ENCODE results near the gene BAZ2B.
"Not testable (repeated sequence)": the region's sequence is repeated elsewhere in the genome, so short reads cannot be mapped to it uniquely, and the experiment has no call there.

The BAZ2B gene

GRCh38 chr2:159402790-159403189, 213.6 kb downstream of the BAZ2B start:
- Histone ChIP-seq H3K4me1 (ENCODE audit: insufficient read depth, low read length, poor library complexity, severe bottlenecking) (no peaks in the 10 kb centered on the region), H3K9me2 (replicated peaks; ENCODE audit: low read depth, low read length) (no peaks in the 10 kb centered on the region), H3K9ac (ENCODE audit: low read depth, low read length, poor library complexity, severe bottlenecking) (no peak overlapping the region), H4K20me1 (ENCODE audit: insufficient read depth, low read length, poor library complexity, severe bottlenecking) (no peaks in the 10 kb centered on the region), H3K4me3 (ENCODE audit: low read length, poor library complexity, severe bottlenecking) (no peak overlapping the region), H3K36me3 (ENCODE audit: insufficient read depth, low read length) (peaks cover 4% of the 10 kb centered on the region; the same call in 1 of the 2 replicates), H3K27me3 (ENCODE audit: insufficient read depth, low read length, poor library complexity, severe bottlenecking) (no peaks in the 10 kb centered on the region), H3K4me2 (ENCODE audit: low read depth, low read length, poor library complexity, severe bottlenecking) (no peak overlapping the region), H2AFZ (ENCODE audit: low read length) (no peak overlapping the region), H3K9me3 (ENCODE audit: insufficient read depth, low read depth, low read length) (no peaks in the 10 kb centered on the region), H3F3A (ENCODE audit: low read depth) (no peaks in the 10 kb centered on the region), H3K79me2 (ENCODE audit: insufficient read depth, low read length) (no peaks in the 10 kb centered on the region)
- no peak for TF ChIP-seq EZH2phosphoT487 (IDR thresholded peaks at IDR 0.05; ENCODE audit: borderline replicate concordance)
- no peak for TF ChIP-seq CTCF (conservative IDR thresholded peaks at IDR 0.05; ENCODE audit: low read length)

GRCh38 chr2:159402160-159402559, 214.2 kb downstream of the BAZ2B start:
- H3K4me3 ChIP-seq (ENCODE audit: low read length, poor library complexity, severe bottlenecking); H3K9me3 ChIP-seq (ENCODE audit: insufficient read depth, low read depth, low read length); H3K79me2 ChIP-seq (ENCODE audit: insufficient read depth, low read length); H3F3A ChIP-seq (ENCODE audit: low read depth); H3K36me3 ChIP-seq (ENCODE audit: insufficient read depth, low read length); H3K4me1 ChIP-seq (ENCODE audit: insufficient read depth, low read length, poor library complexity, severe bottlenecking); H4K20me1 ChIP-seq (ENCODE audit: insufficient read depth, low read length, poor library complexity, severe bottlenecking); H3K9me2 ChIP-seq (replicated peaks; ENCODE audit: low read depth, low read length); H2AFZ ChIP-seq (ENCODE audit: low read length); H3K4me2 ChIP-seq (ENCODE audit: low read depth, low read length, poor library complexity, severe bottlenecking); H3K27me3 ChIP-seq (ENCODE audit: insufficient read depth, low read length, poor library complexity, severe bottlenecking); H3K9ac ChIP-seq (ENCODE audit: low read depth, low read length, poor library complexity, severe bottlenecking): not testable (repeated sequence)

GRCh38 chr2:159399716-159400415, 216.5 kb downstream of the BAZ2B start:
- H3K36me3 ChIP-seq (ENCODE audit: insufficient read depth, low read length) = peaks cover 3% of the 10 kb centered on the region; the same call in 1 of the 2 replicates
- no peaks in the 10 kb centered on the region for H3K9me3 ChIP-seq (ENCODE audit: insufficient read depth, low read depth, low read length)
- no peaks in the 10 kb centered on the region for H4K20me1 ChIP-seq (ENCODE audit: insufficient read depth, low read length, poor library complexity, severe bottlenecking)
- H3K27me3 ChIP-seq (ENCODE audit: insufficient read depth, low read length, poor library complexity, severe bottlenecking) = no peaks in the 10 kb centered on the region
- H3K9me2 ChIP-seq (replicated peaks; ENCODE audit: low read depth, low read length) = no peaks in the 10 kb centered on the region
- H3K9ac ChIP-seq (ENCODE audit: low read depth, low read length, poor library complexity, severe bottlenecking) = no peak overlapping the region
- no peaks in the 10 kb centered on the region for H3K4me1 ChIP-seq (ENCODE audit: insufficient read depth, low read length, poor library complexity, severe bottlenecking)
- no peaks in the 10 kb centered on the region for H3F3A ChIP-seq (ENCODE audit: low read depth)
- no peaks in the 10 kb centered on the region for H3K79me2 ChIP-seq (ENCODE audit: insufficient read depth, low read length)
- H2AFZ ChIP-seq (ENCODE audit: low read length) = no peak overlapping the region
- TF ChIP-seq EZH2phosphoT487 (IDR thresholded peaks at IDR 0.05; ENCODE audit: borderline replicate concordance) (no peak), CTCF (conservative IDR thresholded peaks at IDR 0.05; ENCODE audit: low read length) (no peak)
- H3K4me2 ChIP-seq (ENCODE audit: low read depth, low read length, poor library complexity, severe bottlenecking) = no peak overlapping the region
- no peak overlapping the region for H3K4me3 ChIP-seq (ENCODE audit: low read length, poor library complexity, severe bottlenecking)

- no peak overlapping the region for H2AFZ ChIP-seq (ENCODE audit: low read length)
- no peaks in the 10 kb centered on the region for H3K9me2 ChIP-seq (replicated peaks; ENCODE audit: low read depth, low read length)
- no peak overlapping the region for H3K4me2 ChIP-seq (ENCODE audit: low read depth, low read length, poor library complexity, severe bottlenecking)
- H3K4me1 ChIP-seq (ENCODE audit: insufficient read depth, low read length, poor library complexity, severe bottlenecking) = no peaks in the 10 kb centered on the region
- no peak overlapping the region for H3K9ac ChIP-seq (ENCODE audit: low read depth, low read length, poor library complexity, severe bottlenecking)
- H3F3A ChIP-seq (ENCODE audit: low read depth) = no peaks in the 10 kb centered on the region
- TF ChIP-seq CTCF (conservative IDR thresholded peaks at IDR 0.05; ENCODE audit: low read length) (no peak), EZH2phosphoT487 (IDR thresholded peaks at IDR 0.05; ENCODE audit: borderline replicate concordance) (no peak)
- H4K20me1 ChIP-seq (ENCODE audit: insufficient read depth, low read length, poor library complexity, severe bottlenecking) = no peaks in the 10 kb centered on the region
- no peak overlapping the region for H3K4me3 ChIP-seq (ENCODE audit: low read length, poor library complexity, severe bottlenecking)
- H3K27me3 ChIP-seq (ENCODE audit: insufficient read depth, low read length, poor library complexity, severe bottlenecking) = no peaks in the 10 kb centered on the region
- H3K36me3 ChIP-seq (ENCODE audit: insufficient read depth, low read length) = no peaks in the 10 kb centered on the region
- no peaks in the 10 kb centered on the region for H3K9me3 ChIP-seq (ENCODE audit: insufficient read depth, low read depth, low read length)
- no peaks in the 10 kb centered on the region for H3K79me2 ChIP-seq (ENCODE audit: insufficient read depth, low read length)
Observed at GRCh38 chr2:159396799-159397198, 219.5 kb downstream of the BAZ2B start.

All from Loucy (cell line).